ENCODE results near the gene TGFBR3. TPM values are rescaled to one million over a fixed set of nuclear protein-coding genes. Genes with fewer than 3 reads are reported as not detected.
A peak's percentile ranks its signal among the peaks of the same experiment; 100 is the strongest.
"Not testable (repeated sequence)": the region's sequence is repeated elsewhere in the genome, so short reads cannot be mapped to it uniquely, and the experiment has no call there.

The TGFBR3 gene
- total and polyA plus RNA-seq, 9 of the 15 experiments (the other 6 are each of a cell fraction or from before 2014, with no cell fraction given) = 3.6 to 32.4 (median 15.6) TPM

DNA sequence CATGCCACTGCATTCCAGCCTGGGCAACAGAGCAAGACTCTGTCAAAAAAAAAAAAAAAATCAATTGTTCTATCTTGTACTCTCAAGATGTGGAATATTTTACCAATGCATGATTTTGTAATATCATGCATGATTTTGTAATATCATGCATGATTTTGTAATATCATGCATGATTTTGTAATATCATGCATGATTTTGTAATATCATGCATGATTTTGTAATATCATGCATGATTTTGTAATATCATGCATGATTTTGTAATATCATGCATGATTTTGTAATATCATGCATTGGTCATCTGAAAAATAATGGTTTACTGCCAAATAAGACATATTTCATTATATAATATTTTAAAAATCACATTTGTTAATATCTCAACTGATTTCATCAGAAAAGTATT, 45.7 kb downstream of the TGFBR3 start:
- H3K4me2 ChIP-seq (ENCODE audit: insufficient read depth, low read length); DNase-seq (ENCODE audit: extremely low read depth in 1 of 4, low spot score in 3 of 4); in situ Hi-C loops (cut with MboI); H3K27me3 ChIP-seq (ENCODE audit: control insufficient read depth in 2 of 2, insufficient read depth in 2 of 2, low read length in 2 of 2); H3K9me1 ChIP-seq (ENCODE audit: control insufficient read depth, insufficient read depth, low read length); H3K79me2 ChIP-seq (ENCODE audit: control insufficient read depth, insufficient read depth, low read length); BruUV-seq (replicated peaks); H3K4me3 ChIP-seq; H2AFZ ChIP-seq (ENCODE audit: low read depth, low read length); H3K4me1 ChIP-seq (replicated peaks in 1 of 2; ENCODE audit: control insufficient read depth in 2 of 2, insufficient read depth in 2 of 2, low read length in 2 of 2); H3K27ac ChIP-seq (ENCODE audit: extremely low read depth, low read depth, low read length); H3K9me3 ChIP-seq (replicated peaks; ENCODE audit: control insufficient read depth, insufficient read depth, low read depth, low read length); H3K9ac ChIP-seq (ENCODE audit: insufficient read depth in 1 of 2, low read depth in 2 of 2, low read length in 2 of 2); FAIRE-seq; H4K20me1 ChIP-seq (replicated peaks; ENCODE audit: control insufficient read depth, insufficient read depth, low read length); CTCF ChIA-PET (ENCODE audit: low intra/inter-chr PET ratio); intact Hi-C loops (cut with micrococcal nuclease); ATAC-seq; H3K36me3 ChIP-seq (ENCODE audit: control insufficient read depth, insufficient read depth, low read length): not testable (repeated sequence)
- TF ChIP-seq CEBPB (tag; IDR thresholded peaks at IDR 0.05) = peak; percentile 63
- POLR2A ChIA-PET = interaction anchor here (0.5 kb wide), 1 partner anchor 1278 kb away, joined by 3 read pairs; no protein-coding TSS in a partner anchor

DNA sequence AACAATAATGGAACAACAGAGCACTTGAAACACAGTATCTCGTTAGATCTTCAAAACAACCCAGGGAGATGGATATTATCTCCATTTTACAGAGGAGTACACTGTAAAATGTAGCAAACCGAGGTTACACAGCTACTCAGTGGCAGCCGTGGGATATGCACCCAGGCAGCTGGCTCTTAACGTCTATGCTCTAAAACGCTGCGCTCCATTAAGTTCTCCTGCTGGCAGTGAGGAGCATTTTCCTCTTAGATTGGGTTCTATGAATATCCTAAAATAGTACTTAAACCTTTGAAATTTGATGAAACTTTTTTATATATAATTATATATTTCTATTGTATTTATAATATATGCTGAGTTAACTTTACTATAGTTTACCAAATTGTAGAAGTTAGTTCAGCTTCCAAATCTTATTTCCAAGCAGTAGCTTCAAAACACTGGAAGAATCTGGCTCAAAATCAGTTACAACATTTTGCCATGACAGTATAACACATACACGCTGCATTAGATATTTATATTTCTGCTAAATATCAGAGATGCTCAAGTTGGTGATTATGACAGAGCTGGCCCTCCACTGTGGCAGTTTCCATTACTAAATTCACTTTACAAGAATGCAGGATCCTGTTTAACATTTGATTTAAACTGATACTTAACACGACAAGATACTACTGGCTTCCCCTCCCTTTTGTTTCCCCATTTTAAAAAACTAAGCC, 49.5 kb downstream of the TGFBR3 start:
- Histone ChIP-seq H3K4me3 (no peak overlapping the region), H3K36me3 (ENCODE audit: control insufficient read depth, insufficient read depth, low read length) (no peaks in the 10 kb centered on the region), H2AFZ (ENCODE audit: low read depth, low read length) (no peak overlapping the region), H3K9me1 (ENCODE audit: control insufficient read depth, insufficient read depth, low read length) (no peaks in the 10 kb centered on the region), H3K27me3 (ENCODE audit: control insufficient read depth in 2 of 2, insufficient read depth in 2 of 2, low read length in 2 of 2) (no peaks in the 10 kb centered on the region), H4K20me1 (replicated peaks; ENCODE audit: control insufficient read depth, insufficient read depth, low read length) (no peaks in the 10 kb centered on the region), H3K9me3 (replicated peaks; ENCODE audit: control insufficient read depth, insufficient read depth, low read depth, low read length) (no peaks in the 10 kb centered on the region), H3K79me2 (ENCODE audit: control insufficient read depth, insufficient read depth, low read length) (no peaks in the 10 kb centered on the region; the same call in 2 of the 3 replicates), H3K4me1 (replicated peaks in 1 of 2; ENCODE audit: control insufficient read depth in 2 of 2, insufficient read depth in 2 of 2, low read length in 2 of 2) (0 out of 5 replicates have a peak, but pooled peaks cover 0 to 2% of the 10 kb centered on the region in 2 experiments), H3K27ac (ENCODE audit: extremely low read depth, low read depth, low read length) (no peak overlapping the region), H3K9ac (ENCODE audit: insufficient read depth in 1 of 2, low read depth in 2 of 2, low read length in 2 of 2) (no peak overlapping the region), H3K4me2 (ENCODE audit: insufficient read depth, low read length) (no peak overlapping the region)
- BruUV-seq (replicated peaks) = no TSS peak
- no peak for DNase-seq (ENCODE audit: extremely low read depth in 1 of 4, low spot score in 3 of 4)
- in situ Hi-C loops (cut with MboI) (no loop called here), intact Hi-C loops (cut with micrococcal nuclease) (no loop called here)
- CTCF ChIA-PET (ENCODE audit: low intra/inter-chr PET ratio) = no interaction called here
- ATAC-seq = peak; percentile 59; the same call in 1 of the 3 replicates
- FAIRE-seq = no peak
- WGBS (ENCODE audit: insufficient coverage, low coverage, missing lambda C conversion rate) = 54% methylated on average over 8 of the region's 8 CpGs
- POLR2A ChIA-PET = no interaction called here
- TF ChIP-seq SAP30 (IDR thresholded peaks at IDR 0.05; ENCODE audit: borderline replicate concordance, insufficient read depth, low read depth, low read length, poor library complexity, severe bottlenecking) (no peak), TAF9B (IDR thresholded peaks at IDR 0.05; ENCODE audit: partially characterized antibody) (no peak), MEF2A (IDR thresholded peaks at IDR 0.05; ENCODE audit: control insufficient read depth, low read depth, low read length) (no peak), PYGO2 (tag; IDR thresholded peaks at IDR 0.05) (no peak), CEBPB (tag; IDR thresholded peaks at IDR 0.05) (no peak), DMBX1 (CRISPR knock-in tag; IDR thresholded peaks at IDR 0.05; ENCODE audit: borderline replicate concordance) (no peak), GTF2A2 (tag; IDR thresholded peaks at IDR 0.05) (no peak)
- TF ChIP-seq, protein P1, sequence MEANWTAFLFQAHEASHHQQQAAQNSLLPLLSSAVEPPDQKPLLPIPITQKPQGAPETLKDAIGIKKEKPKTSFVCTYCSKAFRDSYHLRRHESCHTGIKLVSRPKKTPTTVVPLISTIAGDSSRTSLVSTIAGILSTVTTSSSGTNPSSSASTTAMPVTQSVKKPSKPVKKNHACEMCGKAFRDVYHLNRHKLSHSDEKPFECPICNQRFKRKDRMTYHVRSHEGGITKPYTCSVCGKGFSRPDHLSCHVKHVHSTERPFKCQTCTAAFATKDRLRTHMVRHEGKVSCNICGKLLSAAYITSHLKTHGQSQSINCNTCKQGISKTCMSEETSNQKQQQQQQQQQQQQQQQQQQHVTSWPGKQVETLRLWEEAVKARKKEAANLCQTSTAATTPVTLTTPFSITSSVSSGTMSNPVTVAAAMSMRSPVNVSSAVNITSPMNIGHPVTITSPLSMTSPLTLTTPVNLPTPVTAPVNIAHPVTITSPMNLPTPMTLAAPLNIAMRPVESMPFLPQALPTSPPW (CRISPR knock-in tag; IDR thresholded peaks at IDR 0.05) = no peak
- TF ChIP-seq, protein P2, sequence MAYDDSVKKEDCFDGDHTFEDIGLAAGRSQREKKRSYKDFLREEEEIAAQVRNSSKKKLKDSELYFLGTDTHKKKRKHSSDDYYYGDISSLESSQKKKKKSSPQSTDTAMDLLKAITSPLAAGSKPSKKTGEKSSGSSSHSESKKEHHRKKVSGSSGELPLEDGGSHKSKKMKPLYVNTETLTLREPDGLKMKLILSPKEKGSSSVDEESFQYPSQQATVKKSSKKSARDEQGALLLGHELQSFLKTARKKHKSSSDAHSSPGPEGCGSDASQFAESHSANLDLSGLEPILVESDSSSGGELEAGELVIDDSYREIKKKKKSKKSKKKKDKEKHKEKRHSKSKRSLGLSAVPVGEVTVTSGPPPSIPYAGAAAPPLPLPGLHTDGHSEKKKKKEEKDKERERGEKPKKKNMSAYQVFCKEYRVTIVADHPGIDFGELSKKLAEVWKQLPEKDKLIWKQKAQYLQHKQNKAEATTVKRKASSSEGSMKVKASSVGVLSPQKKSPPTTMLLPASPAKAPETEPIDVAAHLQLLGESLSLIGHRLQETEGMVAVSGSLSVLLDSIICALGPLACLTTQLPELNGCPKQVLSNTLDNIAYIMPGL (CRISPR knock-in tag; IDR thresholded peaks at IDR 0.05) = no peak
